Activated gamma-delta T cell treated with Interleukin-2 at 50 U/mL for 16 hours (primary cell): ENCODE data around the gene MSRB2.
A peak's percentile ranks its signal among the peaks of the same experiment; 100 is the strongest.

Source experiments
- DNase-seq: peaks from one replicate; pipeline ENCODE4 v3.0.0-alpha.2; 2020

MSRB2 gene

DNA sequence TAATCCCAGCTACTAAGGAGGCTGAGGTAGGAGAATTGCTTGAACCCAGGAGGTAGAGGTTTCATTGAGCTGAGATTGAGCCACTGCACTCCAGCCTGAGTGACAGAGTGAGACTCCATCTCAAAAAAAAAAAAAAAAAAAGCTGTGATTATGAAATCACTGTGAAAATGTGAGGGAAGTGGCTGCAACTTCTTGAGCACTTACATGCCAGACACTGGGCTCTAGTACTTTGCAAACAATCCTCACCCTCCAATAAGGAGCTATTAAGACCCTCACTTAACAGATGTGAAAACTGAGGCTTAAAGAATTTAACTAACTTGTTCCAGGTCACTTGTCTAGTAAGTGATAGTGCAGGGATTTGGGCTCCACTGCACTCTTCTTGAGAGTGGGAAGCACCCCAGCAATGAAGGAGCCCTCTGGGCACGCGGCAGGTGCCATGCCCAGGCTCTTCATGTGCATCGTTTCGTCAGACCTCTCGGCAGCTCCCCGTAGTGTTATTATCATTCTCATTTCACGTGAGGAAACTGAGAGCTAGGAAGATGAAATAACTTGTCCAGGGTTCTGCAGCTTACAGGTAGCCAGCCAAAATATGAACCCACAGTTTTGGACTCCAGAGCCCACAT lies 19.0 kb downstream of the MSRB2 start:
- no peak for DNase-seq

- no peak for DNase-seq
These were observed 21.3 kb downstream of the MSRB2 start for GRCh38 chr10:23116486-23117205.

GRCh38 chr10:23120001-23120934 lies 24.9 kb downstream of the MSRB2 start:
- DNase-seq = no peak

DNA sequence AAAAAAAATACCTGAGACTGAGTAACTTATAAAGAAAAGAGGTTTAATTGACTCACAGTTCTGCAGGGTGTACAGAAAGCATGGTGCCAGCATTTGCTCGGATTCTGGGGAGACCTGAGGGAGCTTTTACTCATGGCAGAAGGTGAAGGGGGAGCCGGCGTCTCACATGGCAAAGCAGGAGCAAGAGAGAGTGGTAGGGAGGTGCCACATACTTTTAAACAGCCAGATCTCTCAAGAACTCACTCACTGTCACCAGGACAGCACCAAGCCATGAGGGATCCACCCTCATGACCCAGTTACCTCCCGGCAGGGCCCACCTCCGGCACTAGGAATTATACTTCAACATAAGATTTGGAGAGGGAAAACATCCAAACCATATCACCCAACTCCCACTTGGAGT lies 25.8 kb downstream of the MSRB2 start:
- no peak for DNase-seq

GRCh38 chr10:23136462-23136861 lies 41.1 kb downstream of the MSRB2 start:
- no peak for DNase-seq

- DNase-seq = no peak
These were observed 44.3 kb downstream of the MSRB2 start for GRCh38 chr10:23139677-23140076.

DNA sequence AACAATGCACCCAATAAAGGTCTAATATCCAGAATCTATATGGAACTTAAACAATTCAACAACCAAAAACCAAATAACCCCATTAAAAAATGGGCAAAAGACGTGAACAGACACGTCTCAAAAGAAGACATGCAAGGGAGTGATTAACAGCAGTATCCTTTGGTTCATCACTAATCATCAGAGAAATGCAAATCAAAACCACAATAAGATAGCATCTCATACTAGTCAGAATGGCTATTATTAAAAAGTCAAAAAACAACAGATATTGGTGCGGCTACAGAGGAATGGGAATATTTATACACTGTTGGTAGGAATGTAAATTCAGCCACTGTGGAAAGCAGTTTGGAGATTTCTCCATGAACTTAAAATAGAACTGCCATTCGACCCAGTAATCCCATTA lies 46.6 kb downstream of the MSRB2 start:
- no peak for DNase-seq

DNA sequence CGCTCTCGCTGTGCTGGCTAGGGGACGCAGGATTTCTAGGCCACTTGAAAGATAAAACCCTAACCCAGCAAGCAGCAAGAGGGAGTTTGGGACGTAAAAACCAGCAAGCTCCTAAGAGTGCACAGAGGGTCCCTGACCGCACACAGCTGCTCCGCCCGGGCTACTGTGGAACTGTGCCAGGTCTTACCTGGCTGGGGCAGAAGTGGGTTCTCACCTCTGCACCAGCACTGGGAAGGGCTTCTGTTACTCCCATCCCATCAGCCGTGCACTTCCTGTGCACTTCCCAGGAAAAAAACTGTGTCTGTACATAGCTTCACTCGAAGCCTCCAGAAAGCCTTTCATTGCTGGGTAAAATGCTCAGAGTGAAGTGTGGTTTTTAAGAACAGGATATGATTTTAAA lies 50.9 kb downstream of the MSRB2 start:
- DNase-seq = no peak

- no peak for DNase-seq
These were observed 51.7 kb downstream of the MSRB2 start for GRCh38 chr10:23147035-23147434.

GRCh38 chr10:23148214-23148613 lies 52.8 kb downstream of the MSRB2 start:
- DNase-seq = no peak

DNA sequence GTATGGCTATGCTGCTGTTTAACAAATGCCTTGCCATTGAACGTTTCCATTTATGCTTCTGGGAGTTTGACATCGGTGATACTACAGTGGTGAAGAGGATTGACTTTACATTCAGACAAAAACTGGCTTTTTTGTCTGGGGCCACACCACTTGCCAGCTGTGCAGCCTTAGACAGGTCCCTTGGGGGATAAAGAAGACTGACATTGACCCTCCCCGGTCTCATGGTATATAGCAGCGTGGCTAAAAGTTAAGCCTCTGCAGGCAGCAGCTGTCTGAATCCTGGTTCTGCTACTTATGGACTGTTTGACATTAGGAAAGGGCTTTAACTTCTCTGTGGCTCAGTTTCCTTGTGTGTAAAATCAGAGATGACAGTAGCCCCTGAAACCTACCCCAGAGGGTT lies 54.7 kb downstream of the MSRB2 start:
- DNase-seq = no peak

- DNase-seq = no peak
These were observed 55.2 kb downstream of the MSRB2 start for GRCh38 chr10:23150610-23151009.

DNA sequence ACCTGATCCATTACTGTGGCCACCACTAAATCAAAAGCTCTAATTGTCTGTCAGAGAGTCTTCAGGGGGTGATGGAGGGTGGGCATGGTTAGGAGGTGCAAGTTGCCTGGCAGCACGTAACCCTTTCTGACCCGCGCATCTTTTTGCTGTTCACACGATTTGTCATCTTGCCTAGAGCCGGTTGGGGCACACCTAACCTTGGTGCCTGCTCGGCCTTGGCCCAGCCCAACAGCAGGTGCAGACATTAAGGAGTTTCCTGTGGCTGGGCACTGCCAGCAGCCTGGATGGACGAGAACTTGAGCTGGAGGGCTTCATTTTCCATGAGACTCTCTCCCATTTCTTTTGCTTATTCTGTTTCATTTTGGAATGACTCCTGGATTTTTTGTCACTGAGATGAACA lies 55.7 kb downstream of the MSRB2 start:
- DNase-seq = no peak

GRCh38 chr10:23155169-23155568 lies 59.8 kb downstream of the MSRB2 start:
- no peak for DNase-seq

GRCh38 chr10:23156447-23157150 lies 61.2 kb downstream of the MSRB2 start:
- no peak for DNase-seq

GRCh38 chr10:23157239-23157681 lies 61.9 kb downstream of the MSRB2 start:
- DNase-seq = no peak

DNA sequence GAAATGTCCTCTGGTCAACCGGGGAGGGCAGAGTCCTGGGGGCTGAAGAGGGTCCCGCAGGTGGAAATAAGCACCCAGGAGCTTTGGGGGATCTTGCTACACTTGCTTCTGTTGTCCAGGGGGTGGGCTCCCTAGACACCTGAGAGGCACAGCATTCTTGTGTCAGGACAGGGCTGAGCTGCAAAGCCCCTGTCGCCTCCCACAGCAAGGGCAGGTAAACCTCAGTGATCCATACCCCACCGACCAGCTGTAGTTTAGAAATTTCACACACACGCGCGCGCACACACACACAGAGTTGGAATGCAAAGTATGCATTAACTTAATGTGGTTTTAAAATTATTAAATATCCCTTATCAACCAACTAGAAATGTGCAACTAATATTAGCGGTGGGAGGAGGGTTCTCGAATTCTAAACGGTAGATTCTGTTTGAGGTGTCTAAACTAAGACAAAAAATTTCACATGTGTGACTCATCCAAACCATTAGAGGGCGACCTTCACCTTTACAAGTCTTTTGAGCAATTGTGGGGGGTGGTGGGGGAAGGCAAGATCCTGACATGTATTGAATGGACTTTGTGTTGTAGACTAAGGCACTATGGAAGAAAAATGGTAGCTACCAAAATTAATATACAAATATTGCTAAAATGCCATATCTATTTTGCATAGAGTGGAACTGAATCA lies 62.5 kb downstream of the MSRB2 start:
- DNase-seq = no peak

DNA sequence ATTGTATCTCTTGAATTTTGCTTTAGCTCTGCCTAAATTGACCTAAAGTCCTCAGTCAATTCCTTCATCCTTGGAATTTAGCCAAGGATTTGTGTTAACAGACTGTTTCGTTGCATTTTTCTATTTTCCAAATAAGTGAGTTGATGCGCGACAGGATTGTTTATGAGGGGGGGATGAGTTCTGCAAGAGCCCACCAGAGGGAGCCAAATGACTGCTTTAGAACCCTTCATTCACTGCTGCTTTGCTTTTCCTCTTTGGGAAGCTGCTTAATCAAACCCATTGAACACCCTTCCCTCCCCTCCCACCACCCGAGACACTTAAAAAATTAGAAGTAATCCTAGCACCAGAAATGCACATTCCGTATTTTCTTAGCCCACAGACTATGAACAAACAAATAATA lies 63.0 kb downstream of the MSRB2 start:
- DNase-seq = peak; percentile 12

DNA sequence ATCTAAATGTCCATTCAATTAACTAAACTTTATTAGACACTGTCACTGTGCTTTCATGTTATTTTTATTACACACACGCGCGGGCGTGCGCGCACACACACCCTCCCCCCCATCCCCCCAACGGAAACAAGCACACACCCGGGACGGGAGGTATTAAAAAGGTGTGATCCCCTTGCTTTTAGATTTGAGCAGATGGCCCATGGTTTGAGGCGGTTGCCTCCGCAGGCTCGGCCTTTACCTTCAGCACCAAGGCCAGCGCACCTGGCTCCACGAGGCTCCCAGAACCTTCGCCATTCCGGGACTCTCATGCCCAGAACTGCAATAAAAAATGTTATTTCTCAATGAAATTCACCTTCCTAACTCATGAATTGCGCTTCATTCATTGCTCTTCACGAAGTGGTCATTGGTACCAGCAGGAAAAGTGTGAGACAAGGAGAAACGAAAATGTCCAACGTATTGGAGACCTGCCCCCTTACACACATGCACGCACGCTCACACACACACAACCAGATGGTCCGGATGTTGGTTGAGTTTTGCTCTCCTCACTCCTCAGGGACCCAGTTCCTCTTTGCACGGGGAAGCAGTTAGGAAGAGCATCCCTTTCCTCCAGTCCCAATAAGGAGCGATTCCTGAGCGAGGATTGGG lies 76.0 kb downstream of the MSRB2 start:
- DNase-seq = no peak
